ENCODE data around the gene TGFBR1.

- TF ChIP-seq, protein P1, sequence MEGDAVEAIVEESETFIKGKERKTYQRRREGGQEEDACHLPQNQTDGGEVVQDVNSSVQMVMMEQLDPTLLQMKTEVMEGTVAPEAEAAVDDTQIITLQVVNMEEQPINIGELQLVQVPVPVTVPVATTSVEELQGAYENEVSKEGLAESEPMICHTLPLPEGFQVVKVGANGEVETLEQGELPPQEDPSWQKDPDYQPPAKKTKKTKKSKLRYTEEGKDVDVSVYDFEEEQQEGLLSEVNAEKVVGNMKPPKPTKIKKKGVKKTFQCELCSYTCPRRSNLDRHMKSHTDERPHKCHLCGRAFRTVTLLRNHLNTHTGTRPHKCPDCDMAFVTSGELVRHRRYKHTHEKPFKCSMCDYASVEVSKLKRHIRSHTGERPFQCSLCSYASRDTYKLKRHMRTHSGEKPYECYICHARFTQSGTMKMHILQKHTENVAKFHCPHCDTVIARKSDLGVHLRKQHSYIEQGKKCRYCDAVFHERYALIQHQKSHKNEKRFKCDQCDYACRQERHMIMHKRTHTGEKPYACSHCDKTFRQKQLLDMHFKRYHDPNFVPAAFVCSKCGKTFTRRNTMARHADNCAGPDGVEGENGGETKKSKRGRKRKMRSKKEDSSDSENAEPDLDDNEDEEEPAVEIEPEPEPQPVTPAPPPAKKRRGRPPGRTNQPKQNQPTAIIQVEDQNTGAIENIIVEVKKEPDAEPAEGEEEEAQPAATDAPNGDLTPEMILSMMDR (IDR thresholded peaks at IDR 0.05), result no peak
- TF ChIP-seq POLR2A (IDR thresholded peaks at IDR 0.05), result no peak
These were observed 32.3 kb downstream of the TGFBR1 start for GRCh38 chr9:99137225-99137624.

Measured in body of pancreas (tissue), 4 donors.